HUDEP-2 (cell line): ENCODE results near the gene JOSD1.

Experiments
- DNase-seq, 76 experiments: peaks; one replicate each; lab custom pipeline; 2025; ENCODE audit not compliant: unreplicated experiment in 76 of 76; lab: John Stamatoyannopoulos, UW

JOSD1 gene

GRCh38 chr22:38638728-38639127 is 62.0 kb downstream of the JOSD1 start:
- peak in 13 of 76 experiments; percentile 2 to 35 (median 17) for DNase-seq

DNA sequence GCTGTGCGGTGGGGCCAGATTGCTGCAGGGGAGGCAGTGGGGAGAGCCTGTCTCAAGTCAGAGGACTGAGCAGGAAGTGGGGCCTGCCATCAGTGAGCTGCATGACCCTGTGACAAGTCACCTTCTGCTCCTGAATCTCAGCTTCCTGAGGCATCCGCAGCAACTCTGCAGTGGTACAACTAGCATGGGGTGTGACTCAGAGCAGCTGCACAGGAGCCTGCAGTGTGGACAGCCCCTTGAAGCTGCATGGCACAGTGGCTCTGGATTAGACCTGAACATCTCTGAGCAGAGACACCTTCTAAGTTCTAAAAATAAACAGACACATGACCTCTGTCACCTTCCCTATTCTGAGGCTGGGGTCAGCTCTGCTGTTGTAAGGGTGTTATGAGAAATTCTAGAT is 62.5 kb downstream of the JOSD1 start:
- no peak for DNase-seq
